ENCODE results near the gene GOLGA2. TPM values are rescaled to one million over a fixed set of nuclear protein-coding genes. Genes with fewer than 3 reads are reported as not detected.
"Not testable (repeated sequence)": the region's sequence is repeated elsewhere in the genome, so short reads cannot be mapped to it uniquely, and the experiment has no call there.

GOLGA2 gene
- total RNA-seq, 2 donors from 2014 or later, result 83.6 to 104 TPM

- intact Hi-C loops (cut with DNase I, micrococcal nuclease), result no loop called here
- no peak for DNase-seq
- ATAC-seq, result no peak
Measured at GRCh38 chr9:128249558-128249907, 26.3 kb downstream of the GOLGA2 start.

- no peak for ATAC-seq
- intact Hi-C loops (cut with DNase I, micrococcal nuclease), result no loop called here
- no peak for DNase-seq
Measured at GRCh38 chr9:128247226-128247803, 28.5 kb downstream of the GOLGA2 start.

GRCh38 chr9:128246471-128246870, 29.3 kb downstream of the GOLGA2 start:
- intact Hi-C loops (cut with DNase I, micrococcal nuclease), result no loop called here
- no peak for ATAC-seq
- no peak for DNase-seq

GRCh38 chr9:128245421-128246151, 30.2 kb downstream of the GOLGA2 start:
- intact Hi-C loops (cut with DNase I, micrococcal nuclease), result no loop called here
- DNase-seq, result no peak
- ATAC-seq, result no peak

- peak; percentile 55 to 69 for DNase-seq
- ATAC-seq, result peak; percentile 49
- intact Hi-C loops (cut with DNase I, micrococcal nuclease), result no loop called here
Measured at GRCh38 chr9:128244837-128245231, 31.0 kb downstream of the GOLGA2 start.

- ATAC-seq, result no peak
- intact Hi-C loops (cut with DNase I, micrococcal nuclease), result no loop called here
- no peak for DNase-seq
Measured at GRCh38 chr9:128244091-128244836, 31.5 kb downstream of the GOLGA2 start.

- no peak for DNase-seq
- ATAC-seq, result no peak
- intact Hi-C loops (cut with DNase I, micrococcal nuclease), result no loop called here
Measured at GRCh38 chr9:128243215-128244018, 32.4 kb downstream of the GOLGA2 start.

GRCh38 chr9:128242828-128243214, 33.0 kb downstream of the GOLGA2 start:
- no peak for ATAC-seq
- intact Hi-C loops (cut with DNase I, micrococcal nuclease), result no loop called here
- no peak for DNase-seq

- intact Hi-C loops (cut with DNase I, micrococcal nuclease), result no loop called here
- DNase-seq (no peak), ATAC-seq (no peak)
Measured at GRCh38 chr9:128242124-128242523, 33.7 kb downstream of the GOLGA2 start.

- ATAC-seq (no peak), DNase-seq (no peak)
- intact Hi-C loops (cut with DNase I, micrococcal nuclease), result no loop called here
Measured at GRCh38 chr9:128233817-128234406, 41.9 kb downstream of the GOLGA2 start.

GRCh38 chr9:128232528-128233428, 43.0 kb downstream of the GOLGA2 start:
- no peak for ATAC-seq
- intact Hi-C loops (cut with DNase I, micrococcal nuclease), result no loop called here
- no peak for DNase-seq

- DNase-seq, result no peak
- no peak for ATAC-seq
- intact Hi-C loops (cut with DNase I, micrococcal nuclease), result no loop called here
Measured at GRCh38 chr9:128231638-128232527, 43.9 kb downstream of the GOLGA2 start.

GRCh38 chr9:128230897-128231296, 44.9 kb downstream of the GOLGA2 start:
- ATAC-seq; intact Hi-C loops (cut with DNase I, micrococcal nuclease); DNase-seq: not testable (repeated sequence)

- DNase-seq (no peak), ATAC-seq (no peak)
- intact Hi-C loops (cut with DNase I, micrococcal nuclease), result no loop called here
Measured at GRCh38 chr9:128226412-128226801, 49.4 kb downstream of the GOLGA2 start.

GRCh38 chr9:128225770-128226411, 49.9 kb downstream of the GOLGA2 start:
- intact Hi-C loops (cut with DNase I, micrococcal nuclease), result no loop called here
- ATAC-seq, result no peak
- DNase-seq, result no peak

GRCh38 chr9:128224877-128225276, 50.9 kb downstream of the GOLGA2 start:
- intact Hi-C loops (cut with DNase I, micrococcal nuclease), result no loop called here
- ATAC-seq (no peak), DNase-seq (no peak)

All from left colon (tissue), 2 donors.